ENCODE results near the gene KCNQ2. TPM values are rescaled to one million over a fixed set of nuclear protein-coding genes. Genes with fewer than 3 reads are reported as not detected.

KCNQ2 gene
- total RNA-seq, 2 experiments from 2014 or later = 0.19 to 0.37 TPM

GRCh38 chr20:63478346-63479302 lies 6.2 kb upstream of the KCNQ2 start:
- POLR2A ChIA-PET = no interaction called here
- Mint-ChIP-seq H3K4me1 (peaks cover 2% of the 10 kb centered on the region), H3K27me3 (peaks cover 36% of the 10 kb centered on the region), H3K4me3 (no peak overlapping the region), H3K9me3 (no peaks in the 10 kb centered on the region), H3K27ac (no peak overlapping the region), H3K36me3 (no peaks in the 10 kb centered on the region)
- DNase-seq (no peak), ATAC-seq (ENCODE audit: low read depth) (no peak)

GRCh38 chr20:63477944-63478343 lies 5.5 kb upstream of the KCNQ2 start:
- DNase-seq = no peak
- H3K36me3 Mint-ChIP-seq = no peaks in the 10 kb centered on the region
- no peak overlapping the region for H3K4me3 Mint-ChIP-seq
- POLR2A ChIA-PET = no interaction called here
- peaks cover under 1% of the 10 kb centered on the region for H3K4me1 Mint-ChIP-seq
- peaks cover 40% of the 10 kb centered on the region for H3K27me3 Mint-ChIP-seq
- no peak overlapping the region for H3K27ac Mint-ChIP-seq
- ATAC-seq (ENCODE audit: low read depth) = no peak
- H3K9me3 Mint-ChIP-seq = no peaks in the 10 kb centered on the region

- no peak for DNase-seq
- POLR2A ChIA-PET = interaction anchor here (0.7 kb wide), 1 partner anchor 120 kb away, joined by 3 read pairs; no protein-coding TSS in a partner anchor
- Mint-ChIP-seq H3K27me3 (peaks cover 37% of the 10 kb centered on the region), H3K36me3 (no peaks in the 10 kb centered on the region), H3K4me1 (no peaks in the 10 kb centered on the region), H3K9me3 (no peaks in the 10 kb centered on the region), H3K27ac (no peak overlapping the region), H3K4me3 (no peak overlapping the region)
- ATAC-seq (ENCODE audit: low read depth) = no peak
These were observed 4.7 kb upstream of the KCNQ2 start for GRCh38 chr20:63477061-63477616.

GRCh38 chr20:63475209-63475608 lies 2.8 kb upstream of the KCNQ2 start:
- Mint-ChIP-seq H3K27ac (no peak overlapping the region), H3K27me3 (peaks cover 40% of the 10 kb centered on the region), H3K4me3 (no peak overlapping the region), H3K36me3 (no peaks in the 10 kb centered on the region), H3K4me1 (no peaks in the 10 kb centered on the region), H3K9me3 (no peaks in the 10 kb centered on the region)
- DNase-seq (no peak), ATAC-seq (ENCODE audit: low read depth) (peak; percentile 48)
- POLR2A ChIA-PET = no interaction called here

- Mint-ChIP-seq H3K27ac (no peak overlapping the region), H3K4me3 (no peak overlapping the region), H3K4me1 (no peaks in the 10 kb centered on the region), H3K36me3 (no peaks in the 10 kb centered on the region), H3K27me3 (peaks cover 44% of the 10 kb centered on the region), H3K9me3 (no peaks in the 10 kb centered on the region)
- ATAC-seq (ENCODE audit: low read depth) = no peak
- DNase-seq = no peak
- POLR2A ChIA-PET = no interaction called here
These were observed 1.3 kb upstream of the KCNQ2 start for GRCh38 chr20:63473555-63474449.

- ATAC-seq (ENCODE audit: low read depth) (no peak), DNase-seq (no peak)
- POLR2A ChIA-PET = no interaction called here
- no peaks in the 10 kb centered on the region for H3K4me1 Mint-ChIP-seq
- no peaks in the 10 kb centered on the region for H3K36me3 Mint-ChIP-seq
- H3K9me3 Mint-ChIP-seq = no peaks in the 10 kb centered on the region
- no peak overlapping the region for H3K4me3 Mint-ChIP-seq
- H3K27me3 Mint-ChIP-seq = peaks cover 42% of the 10 kb centered on the region
- peak overlapping the region; percentile 25 for H3K27ac Mint-ChIP-seq
These were observed 471 bp upstream of the KCNQ2 start for GRCh38 chr20:63472862-63473390.

GRCh38 chr20:63471717-63471980 lies 806 bp downstream of the KCNQ2 start:
- no peak for ATAC-seq (ENCODE audit: low read depth)
- Mint-ChIP-seq H3K4me1 (no peaks in the 10 kb centered on the region), H3K9me3 (no peaks in the 10 kb centered on the region), H3K4me3 (no peak overlapping the region), H3K36me3 (no peaks in the 10 kb centered on the region), H3K27ac (no peak overlapping the region), H3K27me3 (peaks cover 38% of the 10 kb centered on the region)
- DNase-seq = no peak
- POLR2A ChIA-PET = no interaction called here

- no peak overlapping the region for H3K27ac Mint-ChIP-seq
- DNase-seq = no peak
- no peaks in the 10 kb centered on the region for H3K4me1 Mint-ChIP-seq
- no peak overlapping the region for H3K4me3 Mint-ChIP-seq
- no peak for ATAC-seq (ENCODE audit: low read depth)
- POLR2A ChIA-PET = no interaction called here
- H3K9me3 Mint-ChIP-seq = no peaks in the 10 kb centered on the region
- no peaks in the 10 kb centered on the region for H3K36me3 Mint-ChIP-seq
- H3K27me3 Mint-ChIP-seq = peaks cover 38% of the 10 kb centered on the region
These were observed 1.3 kb downstream of the KCNQ2 start for GRCh38 chr20:63471002-63471716.

- Mint-ChIP-seq H3K27ac (no peak overlapping the region), H3K36me3 (no peaks in the 10 kb centered on the region), H3K4me3 (no peak overlapping the region), H3K27me3 (peaks cover 32% of the 10 kb centered on the region), H3K4me1 (no peaks in the 10 kb centered on the region), H3K9me3 (no peaks in the 10 kb centered on the region)
- ATAC-seq (ENCODE audit: low read depth) (no peak), DNase-seq (no peak)
- POLR2A ChIA-PET = no interaction called here
These were observed 2.0 kb downstream of the KCNQ2 start for GRCh38 chr20:63470410-63470809.

- H3K36me3 Mint-ChIP-seq = no peaks in the 10 kb centered on the region
- H3K4me1 Mint-ChIP-seq = no peaks in the 10 kb centered on the region
- POLR2A ChIA-PET = no interaction called here
- DNase-seq (no peak), ATAC-seq (ENCODE audit: low read depth) (no peak)
- peaks cover 25% of the 10 kb centered on the region for H3K27me3 Mint-ChIP-seq
- H3K27ac Mint-ChIP-seq = no peak overlapping the region
- no peaks in the 10 kb centered on the region for H3K9me3 Mint-ChIP-seq
- H3K4me3 Mint-ChIP-seq = no peak overlapping the region
These were observed 2.7 kb downstream of the KCNQ2 start for GRCh38 chr20:63469713-63470101.

GRCh38 chr20:63469019-63469712 lies 3.3 kb downstream of the KCNQ2 start:
- H3K27me3 Mint-ChIP-seq = peaks cover 21% of the 10 kb centered on the region
- no peaks in the 10 kb centered on the region for H3K4me1 Mint-ChIP-seq
- H3K36me3 Mint-ChIP-seq = no peaks in the 10 kb centered on the region
- POLR2A ChIA-PET = no interaction called here
- no peak overlapping the region for H3K27ac Mint-ChIP-seq
- H3K4me3 Mint-ChIP-seq = no peak overlapping the region
- no peak for DNase-seq
- no peak for ATAC-seq (ENCODE audit: low read depth)
- H3K9me3 Mint-ChIP-seq = no peaks in the 10 kb centered on the region

- Mint-ChIP-seq H3K4me3 (no peak overlapping the region), H3K36me3 (no peaks in the 10 kb centered on the region), H3K27me3 (peaks cover 16% of the 10 kb centered on the region), H3K27ac (no peak overlapping the region), H3K9me3 (no peaks in the 10 kb centered on the region), H3K4me1 (no peaks in the 10 kb centered on the region)
- DNase-seq = no peak
- ATAC-seq (ENCODE audit: low read depth) = no peak
- POLR2A ChIA-PET = no interaction called here
These were observed 4.0 kb downstream of the KCNQ2 start for GRCh38 chr20:63468421-63468820.

Measured in activated naive CD8-positive, alpha-beta T cell treated with anti-CD3 and anti-CD28 coated beads, Interleukin-2, amount 10 ng/mL, durations not matched to agents 7 days and 5 days (primary cell).